Activated T-helper 9 cell treated with anti-CD3 and anti-CD28 coated beads, Interleukin-2, amount 50 U/mL, for 16 hours (primary cell): ENCODE results near the gene MS4A10.

Experiments
- DNase-seq: peaks from one replicate; pipeline ENCODE4 v3.0.0-alpha.2; 2020; ENCODE audit warnings: low read depth

MS4A10 gene

GRCh38 chr11:60766547-60766946, 18.6 kb upstream of the MS4A10 start:
- DNase-seq, result no peak

- no peak for DNase-seq
Measured at GRCh38 chr11:60767388-60767811, 17.7 kb upstream of the MS4A10 start.

DNA sequence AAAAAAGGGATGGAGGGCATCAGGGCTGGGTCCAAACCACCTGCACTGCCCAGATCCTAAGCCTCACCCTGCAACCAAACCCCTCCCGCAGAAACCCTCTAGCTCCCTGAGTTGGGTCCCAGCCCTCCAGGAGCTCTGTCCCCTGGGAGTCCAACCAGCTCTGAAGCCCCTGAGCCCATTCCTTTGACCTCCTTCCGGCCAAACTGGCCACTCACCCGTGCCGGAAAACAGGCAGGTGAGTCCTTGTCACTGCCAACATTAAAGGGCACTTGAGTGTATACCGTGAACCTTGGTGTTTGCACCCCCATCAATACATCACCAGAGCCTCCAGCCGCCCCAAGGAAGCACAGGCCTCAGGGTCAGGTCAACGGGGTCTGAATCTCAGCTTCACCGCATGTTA, 16.9 kb upstream of the MS4A10 start:
- no peak for DNase-seq

- no peak for DNase-seq
Measured at GRCh38 chr11:60769273-60769672, 15.9 kb upstream of the MS4A10 start.

- no peak for DNase-seq
Measured at GRCh38 chr11:60769811-60770210, 15.3 kb upstream of the MS4A10 start.

- no peak for DNase-seq
Measured at GRCh38 chr11:60771146-60771545, 14.0 kb upstream of the MS4A10 start.

- DNase-seq, result no peak
Measured at GRCh38 chr11:60771879-60772525, 13.1 kb upstream of the MS4A10 start.

DNA sequence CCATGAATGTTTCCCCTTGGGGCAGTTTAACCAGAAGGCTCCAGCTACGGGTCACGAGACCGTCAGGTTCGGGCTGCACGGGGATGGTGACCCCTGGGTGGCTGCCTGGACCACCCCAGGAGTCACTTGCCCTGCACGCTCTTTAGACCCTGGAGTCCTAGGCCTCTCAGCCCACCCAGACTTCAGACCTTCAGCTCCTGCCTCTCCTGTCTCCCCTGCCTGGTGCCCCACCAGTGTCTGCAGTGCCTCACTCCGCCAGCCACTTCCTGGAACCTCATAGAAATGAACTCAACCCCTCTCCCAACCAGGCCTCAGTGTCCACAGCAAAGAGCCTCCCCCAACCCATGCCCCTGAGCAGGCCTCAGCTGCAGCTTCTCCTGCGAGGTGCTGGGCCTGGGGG, 12.5 kb upstream of the MS4A10 start:
- no peak for DNase-seq

GRCh38 chr11:60774726-60775125, 10.4 kb upstream of the MS4A10 start:
- no peak for DNase-seq

GRCh38 chr11:60775420-60775961, 9.6 kb upstream of the MS4A10 start:
- DNase-seq, result peak; percentile 59

DNA sequence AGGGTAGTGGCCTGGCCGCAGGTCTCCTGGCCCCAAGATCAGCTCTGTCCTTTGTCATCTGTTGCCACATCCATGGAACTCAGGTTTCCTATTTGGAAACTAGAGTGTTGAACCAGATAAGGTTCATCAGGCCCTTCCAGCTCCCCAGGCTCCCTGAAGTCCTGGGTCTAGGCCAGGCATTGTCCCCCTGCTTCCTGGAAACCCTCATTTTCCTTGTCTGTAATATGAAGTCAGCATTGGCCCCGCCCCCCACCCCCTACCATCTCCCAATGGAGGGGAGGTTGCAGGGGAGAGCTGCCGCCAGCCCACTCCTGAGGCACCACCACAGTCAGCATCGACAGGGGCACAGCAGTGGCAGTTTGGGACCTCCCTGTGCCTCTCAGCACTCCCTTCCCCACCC, 9.0 kb upstream of the MS4A10 start:
- no peak for DNase-seq

- DNase-seq, result no peak
Measured at GRCh38 chr11:60777106-60777505, 8.0 kb upstream of the MS4A10 start.

GRCh38 chr11:60777572-60777971, 7.6 kb upstream of the MS4A10 start:
- no peak for DNase-seq

DNA sequence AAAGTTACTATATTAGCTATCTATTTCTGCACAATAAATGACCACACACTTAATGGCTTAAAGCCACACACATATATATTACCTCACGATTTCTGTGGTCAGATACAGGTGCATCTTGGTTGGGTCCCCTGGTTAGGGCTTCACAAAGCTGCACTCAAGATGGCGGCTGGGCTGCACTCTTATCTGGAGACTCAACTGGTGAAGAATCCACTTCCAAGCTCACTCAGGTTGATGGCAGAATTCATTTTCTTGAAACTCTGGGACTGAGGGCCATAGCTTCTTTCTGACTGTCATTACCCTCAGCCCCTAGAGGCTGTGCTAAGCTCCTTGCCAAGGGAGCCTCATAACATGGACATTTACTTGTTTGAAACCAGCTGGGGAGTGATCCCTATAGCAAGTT, 5.1 kb upstream of the MS4A10 start:
- DNase-seq, result no peak

- no peak for DNase-seq
Measured at GRCh38 chr11:60780774-60781173, 4.4 kb upstream of the MS4A10 start.

DNA sequence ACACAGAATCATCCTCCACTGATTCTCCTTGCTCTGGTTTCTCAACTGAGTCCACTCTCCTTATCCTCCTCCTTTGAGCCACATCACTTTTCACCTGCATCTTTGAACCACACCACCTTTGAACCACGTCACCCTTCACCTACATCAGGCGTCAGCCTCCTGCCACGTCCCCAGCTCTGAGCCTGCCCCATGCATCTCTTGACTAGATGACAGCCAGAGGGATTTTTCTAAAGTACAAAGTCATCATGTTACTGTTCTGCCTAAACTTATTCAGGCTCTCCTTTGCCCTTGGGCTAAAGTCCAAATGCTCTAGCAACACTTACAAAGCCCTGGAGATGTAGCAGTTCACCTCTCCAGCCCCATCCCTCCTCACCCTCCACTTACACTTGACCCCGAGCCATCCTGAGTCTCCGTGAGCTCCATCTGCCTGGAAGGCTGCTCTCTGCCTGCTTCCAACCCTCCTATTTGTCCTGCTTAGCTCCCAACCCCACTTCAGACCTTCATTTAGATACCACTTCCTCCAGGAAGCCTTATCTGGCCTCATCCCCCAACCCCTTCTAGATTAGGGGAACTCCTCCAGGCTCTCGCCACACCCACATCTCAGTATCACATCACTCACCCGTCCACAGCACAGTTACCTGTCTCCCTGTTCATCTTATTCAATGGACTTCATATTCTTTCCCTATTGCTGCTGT, 3.7 kb upstream of the MS4A10 start:
- DNase-seq, result no peak

DNA sequence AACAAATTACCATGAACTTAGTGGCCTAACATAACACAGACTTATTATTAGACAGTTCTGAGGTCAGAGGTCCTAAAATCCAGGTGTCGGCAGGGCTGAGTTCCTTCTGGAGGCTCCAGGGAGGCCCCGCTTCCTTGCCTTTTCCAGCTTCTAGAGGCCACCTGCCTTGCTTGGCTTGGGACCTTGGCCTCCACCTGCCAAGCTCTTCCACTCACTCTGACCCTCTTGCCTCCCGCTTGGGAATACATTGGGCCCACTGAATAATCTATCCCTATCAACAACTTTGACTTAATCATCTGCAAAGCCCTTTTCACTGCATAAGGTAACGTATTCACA, 3.2 kb upstream of the MS4A10 start:
- DNase-seq, result no peak

GRCh38 chr11:60782393-60783140, 2.6 kb upstream of the MS4A10 start:
- DNase-seq, result no peak

GRCh38 chr11:60783141-60783484, 2.0 kb upstream of the MS4A10 start:
- no peak for DNase-seq

- DNase-seq, result no peak
Measured at GRCh38 chr11:60783911-60784310, 1.2 kb upstream of the MS4A10 start.

- DNase-seq, result no peak
Measured at GRCh38 chr11:60785806-60786361, 751 bp downstream of the MS4A10 start.

- no peak for DNase-seq
Measured at GRCh38 chr11:60786811-60787567, 1.9 kb downstream of the MS4A10 start.
